Adrenal gland (tissue), 5 donors: ENCODE data around the gene ARHGEF28.

Experiments used
- CTCF ChIP-seq, 6 experiments: fragments of 450-650 bp in 4 of 6; fragments of 200-600 bp in 2 of 6; sonication (generic) in 1 of 6; IDR thresholded peaks; 1 replicate in 5 of 6; 2 replicates in 1 of 6; pipeline versions ENCODE4 v1.5.1 to v1.8.0; 2016 to 2021; ENCODE audit warnings: antibody characterized with exemption in 6 of 6, mild to moderate bottlenecking in 2 of 6, moderate library complexity in 1 of 6
- POLR2A ChIP-seq, 2 donors: fragments of 450-650 bp; IDR thresholded peaks; one replicate each; pipeline ENCODE4 v1.6.1; 2017; ENCODE audit warnings: antibody characterized with exemption in 2 of 2, mild to moderate bottlenecking in 2 of 2, moderate library complexity in 1 of 2
- donor health status: DM: no; HTN: no; CAD: no.

- no peak for TF ChIP-seq CTCF (IDR thresholded peaks at IDR 0.05)
- no peak for TF ChIP-seq POLR2A (IDR thresholded peaks at IDR 0.05)
Observed at GRCh38 chr5:73637565-73637964, 11.6 kb downstream of the ARHGEF28 start.
